Type B pancreatic cell (in vitro differentiated cells): ENCODE results near the gene ENAH. TPM values are rescaled to one million over a fixed set of nuclear protein-coding genes. Genes with fewer than 3 reads are reported as not detected.

Experiments used
- DNase-seq: peaks from one replicate; pipeline ENCODE4 v3.0.0; 2021; ENCODE audit warnings: mixed read lengths; ENCODE audit not compliant: unreplicated experiment; ENCODE audit errors: extremely low spot score
- H3K27ac Mint-ChIP-seq: 2 replicates; pipeline ENCODE4 v1.8.0; 2021; ENCODE audit warnings: mild to moderate bottlenecking, mixed read lengths
- H3K27me3 Mint-ChIP-seq: 2 replicates; pipeline ENCODE4 v1.8.0; 2021; ENCODE audit warnings: mixed read lengths
- H3K36me3 Mint-ChIP-seq: 2 replicates; pipeline ENCODE4 v1.8.0; 2021; ENCODE audit warnings: mixed read lengths
- H3K4me1 Mint-ChIP-seq: one replicate; pipeline ENCODE4 v1.8.0; 2021; ENCODE audit warnings: mixed read lengths; ENCODE audit not compliant: unreplicated experiment
- H3K4me3 Mint-ChIP-seq: 2 replicates; pipeline ENCODE4 v1.8.0; 2021; ENCODE audit warnings: mild to moderate bottlenecking, mixed read lengths
- H3K9me3 Mint-ChIP-seq: 2 replicates; pipeline ENCODE4 v1.8.0; 2021; ENCODE audit warnings: mixed read lengths
- total RNA-seq: library from RNA; stranded (reverse); gene quantifications from 2 replicates; pipeline ENCODE4 v1.2.1, GENCODE V29; 2021; ENCODE audit warnings: low replicate concordance
- TF ChIP-seq, protein P1 (sequence below): fragments of 200-600 bp; sonication (generic); conservative IDR thresholded peaks from 2 replicates; pipeline ENCODE4 v1.5.0; 2021; ENCODE audit warnings: antibody characterized with exemption, mild to moderate bottlenecking

ENAH gene
- total RNA-seq, 1 donor from 2014 or later: 133 TPM

- Mint-ChIP-seq H3K27ac (no peak overlapping the region), H3K4me3 (no peak overlapping the region), H3K36me3 (no peaks in the 10 kb centered on the region), H3K4me1 (peaks cover 15% of the 10 kb centered on the region), H3K27me3 (no peaks in the 10 kb centered on the region), H3K9me3 (no peaks in the 10 kb centered on the region)
- TF ChIP-seq, protein P1, sequence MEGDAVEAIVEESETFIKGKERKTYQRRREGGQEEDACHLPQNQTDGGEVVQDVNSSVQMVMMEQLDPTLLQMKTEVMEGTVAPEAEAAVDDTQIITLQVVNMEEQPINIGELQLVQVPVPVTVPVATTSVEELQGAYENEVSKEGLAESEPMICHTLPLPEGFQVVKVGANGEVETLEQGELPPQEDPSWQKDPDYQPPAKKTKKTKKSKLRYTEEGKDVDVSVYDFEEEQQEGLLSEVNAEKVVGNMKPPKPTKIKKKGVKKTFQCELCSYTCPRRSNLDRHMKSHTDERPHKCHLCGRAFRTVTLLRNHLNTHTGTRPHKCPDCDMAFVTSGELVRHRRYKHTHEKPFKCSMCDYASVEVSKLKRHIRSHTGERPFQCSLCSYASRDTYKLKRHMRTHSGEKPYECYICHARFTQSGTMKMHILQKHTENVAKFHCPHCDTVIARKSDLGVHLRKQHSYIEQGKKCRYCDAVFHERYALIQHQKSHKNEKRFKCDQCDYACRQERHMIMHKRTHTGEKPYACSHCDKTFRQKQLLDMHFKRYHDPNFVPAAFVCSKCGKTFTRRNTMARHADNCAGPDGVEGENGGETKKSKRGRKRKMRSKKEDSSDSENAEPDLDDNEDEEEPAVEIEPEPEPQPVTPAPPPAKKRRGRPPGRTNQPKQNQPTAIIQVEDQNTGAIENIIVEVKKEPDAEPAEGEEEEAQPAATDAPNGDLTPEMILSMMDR: no peak
- no peak for DNase-seq
Observed at GRCh38 chr1:225486856-225487255, 166.1 kb downstream of the ENAH start.

DNA sequence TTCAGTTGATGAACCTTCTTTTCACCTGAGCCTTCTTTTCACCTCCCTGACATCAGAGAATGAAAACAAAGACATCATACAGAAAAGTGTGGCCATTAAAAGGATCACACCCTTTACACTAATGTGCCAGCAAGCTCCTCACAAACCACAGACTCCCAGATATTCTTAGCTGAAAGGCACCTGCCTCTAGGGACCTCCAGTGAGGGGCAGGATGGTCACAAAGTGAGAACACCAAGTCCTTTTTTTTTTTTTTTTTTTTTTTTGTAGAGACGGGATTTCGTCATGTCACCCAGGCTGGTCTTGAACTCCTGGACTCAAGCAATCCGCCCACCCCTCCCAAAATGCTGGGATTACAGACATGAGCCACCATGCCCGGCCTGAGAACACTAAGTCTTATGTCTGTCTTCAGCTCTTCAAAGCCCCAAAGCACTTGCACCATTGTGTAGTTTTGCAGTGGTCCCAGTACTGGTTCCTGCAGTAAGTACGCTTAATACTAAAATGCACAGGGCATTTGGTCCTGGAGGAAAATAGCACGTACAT lies 166.9 kb downstream of the ENAH start:
- Mint-ChIP-seq H3K27me3 (no peaks in the 10 kb centered on the region), H3K27ac (no peak overlapping the region), H3K9me3 (no peaks in the 10 kb centered on the region), H3K4me1 (peaks cover 18% of the 10 kb centered on the region), H3K4me3 (no peak overlapping the region), H3K36me3 (no peaks in the 10 kb centered on the region)
- TF ChIP-seq, protein P1: no peak
- DNase-seq: no peak

DNA sequence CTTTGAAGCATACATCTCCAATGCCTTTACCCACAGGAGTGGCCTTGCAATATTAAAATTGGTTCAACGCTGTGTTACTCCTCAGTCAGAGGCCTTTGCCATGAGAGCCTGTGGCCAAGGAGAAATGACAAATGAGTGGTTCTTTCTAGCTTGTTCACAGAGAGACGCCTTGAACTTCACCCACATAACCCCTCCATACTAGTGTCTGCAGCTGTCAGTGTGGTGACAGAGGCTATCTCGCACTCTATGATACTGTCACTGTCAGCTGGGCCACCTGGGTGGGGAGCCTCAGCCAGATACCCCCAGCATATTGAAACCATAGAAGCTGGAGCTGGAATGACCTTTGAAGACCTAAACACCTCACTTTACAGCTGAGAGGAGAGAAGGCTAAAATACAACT lies 167.7 kb downstream of the ENAH start:
- DNase-seq: no peak
- no peaks in the 10 kb centered on the region for H3K36me3 Mint-ChIP-seq
- H3K4me3 Mint-ChIP-seq: no peak overlapping the region
- peaks cover 4% of the 10 kb centered on the region for H3K27me3 Mint-ChIP-seq
- H3K27ac Mint-ChIP-seq: no peak overlapping the region
- no peaks in the 10 kb centered on the region for H3K9me3 Mint-ChIP-seq
- TF ChIP-seq, protein P1: no peak
- H3K4me1 Mint-ChIP-seq: peaks cover 22% of the 10 kb centered on the region

DNA sequence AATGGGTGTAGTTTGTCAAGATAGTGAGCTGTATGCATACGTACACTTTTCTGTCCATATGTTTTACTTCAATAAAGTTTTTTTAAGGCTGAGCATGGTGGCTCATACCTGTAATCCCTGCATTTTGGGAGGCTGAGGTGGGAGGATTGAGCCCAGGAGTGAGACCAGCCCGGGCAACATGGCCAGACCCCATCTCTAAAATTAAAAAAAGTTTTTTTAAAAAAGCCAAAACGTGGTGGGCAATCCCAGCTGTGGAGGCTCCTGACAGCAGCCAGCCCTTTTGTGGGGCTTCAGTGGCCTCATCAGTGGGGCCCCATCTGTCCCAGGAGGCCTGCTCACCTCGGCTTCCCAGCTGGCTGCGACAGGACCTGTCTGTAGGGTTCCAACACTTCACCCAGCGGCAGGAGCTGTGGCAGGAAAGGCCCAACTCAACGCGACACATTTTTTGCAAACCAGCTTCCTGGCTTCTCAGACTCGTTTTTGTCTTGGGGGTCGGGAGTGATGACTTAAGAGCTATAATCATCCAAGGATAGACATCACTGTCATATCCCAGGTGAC lies 168.2 kb downstream of the ENAH start:
- no peak overlapping the region for H3K27ac Mint-ChIP-seq
- H3K4me1 Mint-ChIP-seq: peaks cover 22% of the 10 kb centered on the region
- DNase-seq: no peak
- no peaks in the 10 kb centered on the region for H3K9me3 Mint-ChIP-seq
- H3K4me3 Mint-ChIP-seq: no peak overlapping the region
- no peaks in the 10 kb centered on the region for H3K36me3 Mint-ChIP-seq
- peaks cover 4% of the 10 kb centered on the region for H3K27me3 Mint-ChIP-seq
- TF ChIP-seq, protein P1: no peak

GRCh38 chr1:225483818-225484656 lies 168.9 kb downstream of the ENAH start:
- no peak for DNase-seq
- no peaks in the 10 kb centered on the region for H3K9me3 Mint-ChIP-seq
- no peak overlapping the region for H3K27ac Mint-ChIP-seq
- peaks cover 19% of the 10 kb centered on the region for H3K4me1 Mint-ChIP-seq
- no peaks in the 10 kb centered on the region for H3K36me3 Mint-ChIP-seq
- H3K27me3 Mint-ChIP-seq: peaks cover 4% of the 10 kb centered on the region
- no peak overlapping the region for H3K4me3 Mint-ChIP-seq
- TF ChIP-seq, protein P1: no peak
